WERI-Rb-1 (cell line): ENCODE data around the gene BLTP2.

Experiments
- DNase-seq: peaks from one replicate; pipeline ENCODE4 v3.0.0-alpha.2; 2020
- H3K27ac ChIP-seq: fragments of 250-450 bp; sonication (Bioruptor Pico); 2 replicates; pipeline ENCODE4 v1.5.1; 2020; ENCODE audit warnings: mild to moderate bottlenecking, moderate library complexity
- H3K27me3 ChIP-seq: fragments of 250-450 bp; sonication (Bioruptor Pico); 2 replicates; pipeline ENCODE4 v1.5.1; 2021; ENCODE audit warnings: mild to moderate bottlenecking, low read depth, moderate library complexity; ENCODE audit not compliant: insufficient read depth, severe bottlenecking
- H3K36me3 ChIP-seq: fragments of 250-450 bp; sonication (Bioruptor Pico); 2 replicates; pipeline ENCODE4 v1.5.1; 2020; ENCODE audit warnings: mild to moderate bottlenecking, moderate library complexity
- H3K4me3 ChIP-seq: 2 replicates; pipeline ENCODE4 v1.5.1; 2011; ENCODE audit warnings: low read depth, mild to moderate bottlenecking, control low read depth, low read length
- H3K9me3 ChIP-seq: fragments of 250-450 bp; sonication (Bioruptor Pico); 2 replicates; pipeline ENCODE4 v1.5.1; 2021; ENCODE audit warnings: mild to moderate bottlenecking, moderate library complexity; ENCODE audit not compliant: severe bottlenecking
- TF ChIP-seq, protein P1 (sequence below): IDR thresholded peaks from 2 replicates; pipeline ENCODE4 v1.5.1; 2011; ENCODE audit warnings: low read depth, mild to moderate bottlenecking, control low read depth, inconsistent platforms, low read length

Gene BLTP2

DNA sequence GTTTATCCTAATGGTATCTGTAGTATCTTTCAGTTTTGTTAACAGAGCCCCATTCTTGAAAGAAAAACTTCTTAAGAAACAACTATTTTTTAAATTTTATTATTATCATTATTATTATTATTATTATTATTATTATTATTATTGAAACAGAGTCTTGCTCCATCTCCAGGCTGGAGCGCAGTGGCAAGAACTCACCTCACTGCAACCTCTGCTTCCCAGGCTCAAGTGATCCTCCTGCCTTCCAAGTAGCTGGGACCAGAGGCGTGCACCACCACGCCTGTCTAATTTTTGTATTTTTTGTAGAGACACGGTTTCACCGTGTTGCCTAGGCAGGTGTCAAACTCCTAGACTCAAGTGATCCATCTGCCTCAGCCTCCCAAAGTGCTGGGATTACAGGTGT lies 40.4 kb upstream of the BLTP2 start:
- Histone ChIP-seq H3K27ac (peak overlapping the region; percentile 94), H3K9me3 (no peaks in the 10 kb centered on the region), H3K4me3 (no peak overlapping the region), H3K27me3 (no peaks in the 10 kb centered on the region), H3K36me3 (peaks cover 96% of the 10 kb centered on the region)
- DNase-seq = no peak
- TF ChIP-seq, protein P1, sequence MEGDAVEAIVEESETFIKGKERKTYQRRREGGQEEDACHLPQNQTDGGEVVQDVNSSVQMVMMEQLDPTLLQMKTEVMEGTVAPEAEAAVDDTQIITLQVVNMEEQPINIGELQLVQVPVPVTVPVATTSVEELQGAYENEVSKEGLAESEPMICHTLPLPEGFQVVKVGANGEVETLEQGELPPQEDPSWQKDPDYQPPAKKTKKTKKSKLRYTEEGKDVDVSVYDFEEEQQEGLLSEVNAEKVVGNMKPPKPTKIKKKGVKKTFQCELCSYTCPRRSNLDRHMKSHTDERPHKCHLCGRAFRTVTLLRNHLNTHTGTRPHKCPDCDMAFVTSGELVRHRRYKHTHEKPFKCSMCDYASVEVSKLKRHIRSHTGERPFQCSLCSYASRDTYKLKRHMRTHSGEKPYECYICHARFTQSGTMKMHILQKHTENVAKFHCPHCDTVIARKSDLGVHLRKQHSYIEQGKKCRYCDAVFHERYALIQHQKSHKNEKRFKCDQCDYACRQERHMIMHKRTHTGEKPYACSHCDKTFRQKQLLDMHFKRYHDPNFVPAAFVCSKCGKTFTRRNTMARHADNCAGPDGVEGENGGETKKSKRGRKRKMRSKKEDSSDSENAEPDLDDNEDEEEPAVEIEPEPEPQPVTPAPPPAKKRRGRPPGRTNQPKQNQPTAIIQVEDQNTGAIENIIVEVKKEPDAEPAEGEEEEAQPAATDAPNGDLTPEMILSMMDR = no peak

DNA sequence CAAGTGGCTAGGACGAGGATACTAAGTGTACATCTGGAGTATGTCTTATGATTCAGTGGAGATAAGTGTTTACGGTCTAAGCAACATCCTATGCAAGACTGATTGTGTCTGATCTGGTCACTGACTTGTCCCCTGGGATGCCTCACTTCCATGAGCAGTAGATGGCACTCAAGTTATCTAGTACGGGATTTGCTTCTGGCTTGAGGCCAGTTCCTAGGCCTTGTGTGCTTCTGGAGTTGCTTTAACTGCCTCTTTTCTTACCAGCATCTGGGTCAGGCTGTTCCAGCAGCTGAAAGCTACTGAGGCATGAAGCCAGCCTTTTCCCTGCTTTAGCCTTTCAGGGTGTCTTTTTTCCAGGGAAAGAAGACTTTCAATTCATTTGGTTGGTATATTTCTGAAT lies 40.0 kb upstream of the BLTP2 start:
- Histone ChIP-seq H3K9me3 (no peaks in the 10 kb centered on the region), H3K4me3 (no peak overlapping the region), H3K27me3 (no peaks in the 10 kb centered on the region), H3K36me3 (peaks cover 96% of the 10 kb centered on the region), H3K27ac (peak overlapping the region; percentile 94)
- TF ChIP-seq, protein P1 = peak; percentile 81
- peak; percentile 82 for DNase-seq

DNA sequence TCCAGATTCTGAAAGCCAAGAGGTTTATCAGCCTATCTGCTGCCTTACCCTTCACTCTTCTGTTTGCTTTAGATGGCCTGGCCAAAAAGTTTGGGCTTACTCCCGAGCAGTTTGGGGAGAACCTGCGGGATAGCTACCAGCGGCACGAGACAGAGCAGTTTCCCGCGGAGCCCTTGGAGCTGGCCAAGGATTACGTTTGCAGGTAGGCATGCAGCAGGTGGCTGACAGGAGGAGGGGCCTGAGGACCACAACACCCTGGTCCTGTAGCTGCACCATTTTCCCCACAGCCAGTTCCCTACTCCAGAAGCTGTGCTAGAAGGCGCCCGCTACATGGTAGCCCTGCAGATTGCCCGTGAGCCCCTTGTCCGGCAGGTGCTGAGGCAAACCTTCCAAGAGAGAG lies 37.7 kb upstream of the BLTP2 start:
- no peaks in the 10 kb centered on the region for H3K27me3 ChIP-seq
- DNase-seq = no peak
- H3K9me3 ChIP-seq = no peaks in the 10 kb centered on the region
- peaks cover 92% of the 10 kb centered on the region for H3K36me3 ChIP-seq
- no peak overlapping the region for H3K27ac ChIP-seq
- TF ChIP-seq, protein P1 = no peak
- no peak overlapping the region for H3K4me3 ChIP-seq

DNA sequence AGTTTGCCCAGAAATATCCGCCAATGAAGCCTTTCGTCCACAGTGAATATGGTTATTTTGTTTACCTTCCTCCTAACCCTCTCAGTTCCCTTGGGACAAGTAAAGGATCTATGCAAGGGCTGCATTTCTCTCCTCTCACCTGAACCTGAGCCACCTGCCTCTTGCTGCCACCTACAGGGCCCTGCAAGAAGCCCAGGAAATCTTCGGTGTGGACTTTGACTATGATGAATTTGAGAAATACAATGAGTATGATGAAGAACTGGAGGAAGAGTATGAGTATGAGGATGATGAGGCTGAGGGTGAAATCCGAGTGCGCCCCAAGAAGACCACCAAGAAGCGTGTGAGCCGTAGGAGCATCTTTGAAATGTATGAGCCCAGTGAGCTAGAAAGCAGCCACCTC lies 31.0 kb upstream of the BLTP2 start:
- no peak overlapping the region for H3K4me3 ChIP-seq
- DNase-seq = no peak
- no peaks in the 10 kb centered on the region for H3K9me3 ChIP-seq
- H3K27me3 ChIP-seq = no peaks in the 10 kb centered on the region
- peaks cover 96% of the 10 kb centered on the region for H3K36me3 ChIP-seq
- H3K27ac ChIP-seq = no peak overlapping the region
- TF ChIP-seq, protein P1 = peak; percentile 53

DNA sequence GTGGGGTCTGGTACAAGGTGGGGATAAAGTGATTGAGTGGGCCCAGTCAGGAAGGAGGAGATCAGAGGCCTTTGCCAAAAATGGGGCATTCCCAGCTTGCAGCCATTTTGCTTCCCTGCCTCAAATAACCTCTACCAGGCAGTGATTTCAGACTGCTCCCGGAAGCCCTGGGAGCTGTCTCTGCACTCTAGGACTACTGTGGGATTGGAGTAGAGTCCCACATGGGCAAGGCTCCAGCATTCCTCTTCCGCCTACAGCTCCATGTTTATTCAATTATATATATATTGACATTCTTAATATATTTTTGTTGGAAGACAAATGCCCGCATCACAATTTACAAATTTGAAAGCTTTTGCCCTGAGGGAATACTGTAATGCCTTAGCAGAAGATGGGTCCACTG lies 30.5 kb upstream of the BLTP2 start:
- H3K27me3 ChIP-seq = no peaks in the 10 kb centered on the region
- peaks cover 94% of the 10 kb centered on the region for H3K36me3 ChIP-seq
- DNase-seq = no peak
- TF ChIP-seq, protein P1 = no peak
- no peaks in the 10 kb centered on the region for H3K9me3 ChIP-seq
- no peak overlapping the region for H3K27ac ChIP-seq
- no peak overlapping the region for H3K4me3 ChIP-seq

DNA sequence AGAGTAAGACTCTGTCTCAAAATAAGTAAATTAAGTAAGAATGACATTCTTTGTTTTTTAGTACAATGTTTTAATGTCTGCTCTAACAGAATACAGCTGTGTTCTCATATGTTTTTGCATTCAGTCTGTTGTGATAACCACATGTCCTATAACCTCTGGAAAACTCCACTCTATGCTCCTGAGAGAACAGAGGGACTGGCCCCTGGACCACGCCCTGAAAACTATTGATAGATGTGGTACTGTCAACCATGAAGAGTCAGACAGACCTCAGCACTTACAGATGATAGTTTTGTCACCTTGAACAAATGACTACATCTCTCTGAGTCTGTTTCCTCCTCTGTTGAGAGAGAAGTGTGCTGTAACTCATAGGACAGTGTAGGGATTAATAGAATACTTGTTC lies 25.0 kb upstream of the BLTP2 start:
- H3K27me3 ChIP-seq = no peaks in the 10 kb centered on the region
- no peaks in the 10 kb centered on the region for H3K9me3 ChIP-seq
- peaks cover 85% of the 10 kb centered on the region for H3K36me3 ChIP-seq
- no peak overlapping the region for H3K27ac ChIP-seq
- no peak for DNase-seq
- H3K4me3 ChIP-seq = no peak overlapping the region
- TF ChIP-seq, protein P1 = no peak
